Left renal cortex interstitium (tissue), 4 donors: ENCODE measurements around the gene PRR22. TPM values are rescaled to one million over a fixed set of nuclear protein-coding genes. Genes with fewer than 3 reads are reported as not detected.
"Not testable (repeated sequence)": the region's sequence is repeated elsewhere in the genome, so short reads cannot be mapped to it uniquely, and the experiment has no call there.

Experiments used
- DNase-seq, 4 donors: peaks; one replicate each; pipeline ENCODE4 v3.0.0-alpha.2; 2013; ENCODE audit warnings: low read depth in 4 of 4, low spot score in 2 of 4, missing footprints in 1 of 4
- polyA plus RNA-seq, 4 donors: library from polyadenylated mRNA; unstranded; fragments of 120-200 nt; gene quantifications; one replicate each; pipeline ENCODE4 v1.2.1, GENCODE V29; 2013; ENCODE audit not compliant: insufficient read length in 4 of 4

Gene PRR22
- polyA plus RNA-seq, 4 donors: 1.5 to 4.4 (median 3.7) TPM

DNA sequence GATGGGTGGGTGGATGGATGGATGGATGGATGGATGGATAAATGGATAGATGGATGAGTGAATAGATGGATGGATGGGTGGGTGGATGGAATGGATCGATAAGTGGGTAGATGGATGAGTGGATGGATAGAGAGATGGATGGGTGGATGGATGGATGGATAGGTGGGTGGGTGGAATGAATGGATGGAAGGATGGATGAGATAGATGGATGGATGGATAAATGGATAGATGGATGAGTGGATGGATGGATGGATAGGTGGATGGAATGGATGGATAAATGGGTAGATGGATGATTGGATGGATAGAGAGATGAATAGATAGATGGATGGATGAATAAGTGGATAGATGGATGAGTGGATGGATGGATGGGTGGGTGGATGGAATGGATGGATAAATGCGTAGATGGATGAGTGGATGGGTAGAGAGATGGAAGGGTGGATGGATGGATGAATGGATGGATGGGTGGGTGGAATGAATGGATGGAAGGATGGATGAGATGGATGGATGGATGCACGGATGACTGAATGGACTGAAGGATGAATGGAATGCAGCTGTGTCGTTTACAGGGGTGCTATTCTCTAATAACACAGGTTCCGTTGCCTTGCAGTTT, 21.8 kb downstream of the PRR22 start:
- no peak for DNase-seq

DNA sequence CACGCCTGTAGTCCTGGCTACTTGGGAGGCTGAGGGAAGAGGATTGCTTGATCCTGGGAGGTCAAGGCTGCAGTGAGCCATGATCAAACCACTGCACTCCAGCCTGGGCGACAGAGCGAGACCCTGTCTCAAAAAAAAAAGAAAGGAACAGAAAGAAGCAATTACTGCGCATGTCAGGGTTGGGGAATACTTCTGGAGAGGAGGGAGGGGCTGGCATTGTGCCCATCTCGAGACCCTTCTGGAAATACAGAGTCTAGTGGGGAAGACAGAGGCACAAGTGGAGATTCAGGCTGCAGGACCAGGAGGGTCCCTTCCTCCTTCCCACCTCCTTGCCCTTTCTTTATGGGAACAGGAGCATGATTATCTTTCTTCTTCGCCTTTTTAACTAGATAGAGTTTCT, 30.8 kb downstream of the PRR22 start:
- no peak for DNase-seq

DNA sequence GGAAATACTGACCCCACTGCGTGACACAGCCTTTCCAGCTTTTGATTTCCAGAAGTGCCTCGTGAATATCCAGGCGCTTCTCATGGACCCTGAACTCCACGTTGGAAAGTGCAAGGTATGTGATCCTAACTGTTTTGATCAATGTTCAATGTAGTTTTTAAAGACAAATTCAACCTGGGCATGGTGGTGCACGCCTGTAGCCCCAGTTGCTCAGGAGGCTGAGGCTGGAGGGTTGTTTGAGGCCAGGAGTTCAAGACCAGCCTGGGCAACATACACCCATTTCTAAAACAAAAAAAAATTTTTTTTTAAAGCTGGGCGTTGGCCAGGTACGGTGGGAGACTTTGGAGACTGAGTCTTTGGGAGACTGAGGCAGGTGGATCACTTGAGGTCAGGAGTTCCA, 32.8 kb downstream of the PRR22 start:
- DNase-seq: no peak

- no peak for DNase-seq
Observed at GRCh38 chr19:5749505-5749904, 35.0 kb downstream of the PRR22 start.

- not testable (repeated sequence) for DNase-seq
Observed at GRCh38 chr19:5748920-5749319, 35.6 kb downstream of the PRR22 start.

DNA sequence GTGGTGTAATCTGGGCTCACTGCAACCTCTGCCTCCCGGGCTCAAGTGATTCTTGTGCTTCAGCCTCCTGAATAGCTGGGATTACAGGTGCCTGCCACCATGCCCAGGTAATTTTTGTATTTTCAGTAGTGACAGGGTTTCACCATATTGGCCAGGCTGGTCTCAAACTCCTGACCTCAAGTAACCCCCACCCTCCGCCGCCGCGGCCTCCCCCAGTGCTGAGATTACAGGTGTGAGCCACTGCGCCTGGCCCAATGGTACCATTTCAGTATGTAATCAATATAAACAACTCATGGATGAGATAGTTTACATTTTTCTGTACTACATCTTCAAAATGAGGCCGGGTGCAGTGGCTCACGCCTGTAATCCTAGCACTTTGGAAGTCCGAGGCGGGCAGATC, 39.5 kb downstream of the PRR22 start:
- not testable (repeated sequence) for DNase-seq

GRCh38 chr19:5743630-5744029, 40.9 kb downstream of the PRR22 start:
- DNase-seq: no peak

DNA sequence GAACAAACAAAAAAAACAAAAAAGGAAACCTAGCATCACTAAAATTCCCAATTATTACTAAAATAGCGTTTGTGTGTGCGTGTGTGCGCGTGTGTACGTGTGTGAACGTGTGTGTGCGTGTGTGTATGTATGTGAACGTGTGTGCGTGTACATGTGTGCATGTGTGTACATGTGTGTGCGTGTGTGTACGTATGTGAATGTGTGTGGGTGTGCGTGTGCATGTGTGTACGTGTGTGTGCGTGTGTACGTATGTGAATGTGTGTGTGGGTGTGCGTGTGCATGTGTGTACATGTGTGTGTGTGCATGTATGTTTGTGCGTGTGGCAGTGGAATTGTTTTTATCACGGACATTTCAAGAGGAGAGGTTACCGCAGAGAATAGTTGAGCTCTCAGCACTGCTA, 42.5 kb downstream of the PRR22 start:
- DNase-seq: no peak

- no peak for DNase-seq
Observed at GRCh38 chr19:5738423-5738822, 46.1 kb downstream of the PRR22 start.

DNA sequence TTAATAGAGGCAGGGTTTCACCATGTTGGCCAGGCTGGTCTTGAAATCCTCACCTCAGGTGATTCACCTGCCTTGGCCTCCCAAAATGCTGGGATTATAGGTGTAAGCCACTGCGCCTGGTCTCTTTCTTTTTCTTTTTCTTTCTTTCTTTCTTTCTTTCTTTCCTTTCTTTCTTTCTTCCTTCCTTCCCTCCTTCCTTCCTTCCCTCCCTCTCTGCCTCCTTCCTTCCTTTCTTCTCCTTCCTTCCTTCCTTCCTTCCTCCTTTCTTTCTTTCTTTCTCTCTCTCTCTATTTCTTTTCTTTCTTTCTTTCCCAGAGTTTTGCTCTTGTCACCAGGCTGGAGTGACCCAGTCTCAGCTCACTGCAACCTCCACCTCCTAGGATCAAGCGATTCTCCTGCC, 51.4 kb downstream of the PRR22 start:
- not testable (repeated sequence) for DNase-seq

Other genes starting within 250 kb of the PRR22 start
- gene TINCR, start 216.8 kb downstream of the PRR22 start, polyA plus RNA-seq: 1 to 10 TPM in 1 of 4 donors, under 1 TPM in 3; 0.21 to 1.2 (median 0.51) TPM
- 100 to 1,000 TPM in 2 of 4 donors, 10 to 100 TPM in 2; 51.1 to 120 (median 91.7) TPM for gene SAFB2, start 162.0 kb downstream of the PRR22 start, polyA plus RNA-seq
- gene SAFB, start 161.7 kb downstream of the PRR22 start, polyA plus RNA-seq: 100 to 1,000 TPM; 126 to 190 (median 159) TPM
- gene MICOS13, start 104.2 kb downstream of the PRR22 start, polyA plus RNA-seq: 10 to 100 TPM; 33.7 to 73.6 (median 50.8) TPM
- gene HSD11B1L, start 103.7 kb downstream of the PRR22 start, polyA plus RNA-seq: 10 to 100 TPM in 3 of 4 donors, 1 to 10 TPM in 1; 7.9 to 16.9 (median 13.0) TPM
- gene RPL36, start 94.5 kb downstream of the PRR22 start, polyA plus RNA-seq: 100 to 1,000 TPM; 503 to 959 (median 748) TPM
- 10 to 100 TPM; 46.9 to 76.4 (median 62.1) TPM for gene LONP1, start 64.6 kb downstream of the PRR22 start, polyA plus RNA-seq
- gene CATSPERD, start 64.1 kb downstream of the PRR22 start, polyA plus RNA-seq: not detected
- 10 to 100 TPM; 21.9 to 37.7 (median 30.1) TPM for gene DUS3L, start 6.4 kb upstream of the PRR22 start, polyA plus RNA-seq
- 1 to 10 TPM; 1.6 to 5.5 (median 3.9) TPM for gene NRTN, start 20.3 kb upstream of the PRR22 start, polyA plus RNA-seq
- gene FUT6, start 55.0 kb upstream of the PRR22 start, polyA plus RNA-seq: 10 to 100 TPM in 2 of 4 donors, 1 to 10 TPM in 2; 7.2 to 16.0 (median 10.8) TPM
- 1 to 10 TPM in 2 of 4 donors, under 1 TPM in 2; 0.32 to 1.3 (median 0.74) TPM for gene FUT3, start 66.7 kb upstream of the PRR22 start, polyA plus RNA-seq
- under 1 TPM in 1 of 4 donors, not detected in 3; 0.06 TPM for gene FUT5, start 85.8 kb upstream of the PRR22 start, polyA plus RNA-seq
- 100 to 1,000 TPM; 132 to 235 (median 194) TPM for gene NDUFA11, start 119.0 kb upstream of the PRR22 start, polyA plus RNA-seq
- 10 to 100 TPM in 2 of 4 donors, 1 to 10 TPM in 2; 4.6 to 12.6 (median 7.9) TPM for gene VMAC, start 120.1 kb upstream of the PRR22 start, polyA plus RNA-seq
- gene CAPS, start 129.5 kb upstream of the PRR22 start, polyA plus RNA-seq: 10 to 100 TPM; 27.7 to 54.3 (median 37.2) TPM
- 10 to 100 TPM; 67.7 to 73.7 (median 72.4) TPM for gene RANBP3, start 193.4 kb upstream of the PRR22 start, polyA plus RNA-seq